GM12878 (cell line): ENCODE measurements around the gene CLSTN2. TPM values are rescaled to one million over a fixed set of nuclear protein-coding genes. Genes with fewer than 3 reads are reported as not detected.

Experiments used
- ATAC-seq: fragments of 200-7000 bp; cut with Tn5 transposase; 3 replicates; pipeline ENCODE4 v1.9.1; 2020; ENCODE audit warnings: mild to moderate bottlenecking, moderate library complexity
- BruUV-seq: library from RNA; stranded (reverse); fragments of 400-500 nt; replicated peaks from 2 replicates; lab custom pipeline; 2021; lab: Mats Ljungman, UMichigan
- CTCF ChIA-PET: fragments of 300-600 bp; sonication (Branson Sonifier 250); formaldehyde crosslinking; extraction: SDS; loops from one replicate; lab custom pipeline; 2021; ENCODE audit warnings: inconsistent platforms; lab: Yijun Ruan, JAX
- POLR2A ChIA-PET: fragments of 350-600 bp; formaldehyde crosslinking; extraction: SDS; loops from one replicate; lab custom pipeline; 2021; ENCODE audit warnings: inconsistent platforms; lab: Charles Lee
- RAD21 ChIA-PET: fragments of 300-600 bp; sonication (Branson Sonifier 250); formaldehyde crosslinking; loops from one replicate; lab custom pipeline; 2023; ENCODE audit warnings: antibody characterized with exemption; ENCODE audit not compliant: unreplicated experiment; lab: Charles Lee
- SMC1A ChIA-PET: fragments of 300-600 bp; sonication (Branson Sonifier 250); formaldehyde crosslinking; loops from one replicate; lab custom pipeline; 2023; ENCODE audit not compliant: unreplicated experiment, uncharacterized antibody; lab: Charles Lee
- DNase-seq: peaks from one replicate; pipeline ENCODE4 v3.0.0-alpha.2; 2011; ENCODE audit warnings: low read depth, low spot score
- FAIRE-seq: peaks from 3 replicates; lab custom pipeline; 2011; peaks lifted over from hg19 to GRCh38; lab: Jason Lieb, UNC
- H2AFZ ChIP-seq: 2 replicates; pipeline ENCODE4 v1.6.0; 2011; ENCODE audit warnings: low read depth, low read length, control low read depth; ENCODE audit not compliant: control insufficient read depth
- H3K27ac ChIP-seq: 2 replicates; pipeline ENCODE4 v1.5.1; 2011; ENCODE audit warnings: control low read depth; ENCODE audit not compliant: control insufficient read depth, insufficient read depth
- H3K27me3 ChIP-seq, 2 experiments: replicated peaks in 1 of 2; 2 replicates each; pipeline versions ENCODE4 v1.6.0 to v1.6.1; 2011; ENCODE audit warnings: low read length in 1 of 2; ENCODE audit not compliant: control insufficient read depth in 2 of 2, insufficient read depth in 2 of 2
- H3K36me3 ChIP-seq, 2 experiments: 2 replicates each; pipeline ENCODE4 v1.5.1; 2011; ENCODE audit warnings: low read length in 1 of 2; ENCODE audit not compliant: control insufficient read depth in 2 of 2, insufficient read depth in 2 of 2
- H3K4me1 ChIP-seq: 2 replicates; pipeline ENCODE4 v1.6.1; 2011; ENCODE audit warnings: mild to moderate bottlenecking, low read length, moderate library complexity, mixed read lengths; ENCODE audit not compliant: control insufficient read depth, insufficient read depth
- H3K4me2 ChIP-seq: 2 replicates; pipeline ENCODE4 v1.6.0; 2011; ENCODE audit warnings: control low read depth; ENCODE audit not compliant: control insufficient read depth, insufficient read depth
- H3K4me3 ChIP-seq: fragments of 200-600 bp; sonication (generic); 2 replicates; pipeline ENCODE4 v1.5.1; 2016
- H3K79me2 ChIP-seq: 2 replicates; pipeline ENCODE4 v1.6.0; 2011; ENCODE audit warnings: low read length; ENCODE audit not compliant: control insufficient read depth, insufficient read depth
- H3K9ac ChIP-seq: 2 replicates; pipeline ENCODE4 v1.8.0; 2011; ENCODE audit warnings: low read length, control low read depth, mixed read lengths; ENCODE audit not compliant: control insufficient read depth, insufficient read depth
- H3K9me3 ChIP-seq: replicated peaks from 3 replicates; pipeline ENCODE4 v1.5.1; 2011; ENCODE audit warnings: mild to moderate bottlenecking, low read length; ENCODE audit not compliant: control insufficient read depth, insufficient read depth
- H4K20me1 ChIP-seq: 2 replicates; pipeline ENCODE4 v1.6.0; 2011; ENCODE audit not compliant: control insufficient read depth, insufficient read depth
- CHD1 ChIP-seq: IDR thresholded peaks from 2 replicates; pipeline ENCODE4 v1.6.1; 2012; ENCODE audit warnings: low read depth, low read length, improper control_type of control experiment
- HDGF ChIP-seq: fragments of 450-650 bp; IDR thresholded peaks from 2 replicates; pipeline ENCODE4 v1.6.1; 2016; ENCODE audit warnings: antibody characterized with exemption
- NFYA ChIP-seq: IDR thresholded peaks from 2 replicates; pipeline ENCODE4 v1.6.1; 2011; ENCODE audit warnings: low read depth, mild to moderate bottlenecking, low read length, improper control_type of control experiment, borderline replicate concordance
- WGBS: methylation state at CpG from one replicate; pipeline ENCODE4 v1.1.6; 2016; ENCODE audit warnings: low lambda C conversion rate; ENCODE audit not compliant: insufficient replicate concordance, insufficient coverage; ENCODE audit errors: missing lambda C conversion rate; 5-methylcytosine and 5-hydroxymethylcytosine counted together
- in situ Hi-C: fragments of 300-500 bp; cut with MboI; formaldehyde crosslinking; loops from 9 replicates; pipeline ENCODE4 v1.14.3; 2018; ENCODE audit warnings: mixed read lengths
- intact Hi-C: fragments of 100-400 bp; cut with micrococcal nuclease; formaldehyde crosslinking; loops from one replicate; pipeline ENCODE4 v1.14.2; 2022; ENCODE audit not compliant: unreplicated experiment
- polyA plus RNA-seq, 11 experiments: library from polyadenylated mRNA; depleted of rRNA in 4 of 11; unstranded in 6 of 11; stranded (reverse) in 5 of 11; fragments of >200 nt; fragmentation: Nextera tagmentation in 4 of 11; fragmentation: Illumina TruSeq in 1 of 11; extraction: Ambion mirVana in 4 of 11; extraction: Trizol in 1 of 11; gene quantifications; 1 replicate in 1 of 11; 2 replicates in 10 of 11; pipeline versions ENCODE4 v1.2.1 to v1.2.3, GENCODE V29; 2011 to 2016; ENCODE audit warnings: inconsistent platforms in 2 of 11, missing spikeins in 2 of 11, low read depth in 1 of 11
- total RNA-seq, 4 experiments: library from RNA; depleted of rRNA in 3 of 4; stranded (reverse); fragments of >200 nt in 3 of 4; fragmentation: Illumina TruSeq in 1 of 4; extraction: Trizol in 1 of 4; gene quantifications; 2 replicates each; pipeline versions ENCODE4 v1.2.1 to v1.2.3, GENCODE V29; 2013 to 2021
- TF ChIP-seq, protein P1 (sequence below): fragments of 450-650 bp; IDR thresholded peaks from 2 replicates; pipeline ENCODE4 v1.6.1; 2016; ENCODE audit warnings: mild to moderate bottlenecking, moderate library complexity, borderline replicate concordance
- TF ChIP-seq, protein P2 (sequence below): fragments of 450-650 bp; IDR thresholded peaks from 2 replicates; pipeline ENCODE4 v1.6.1; 2018; ENCODE audit warnings: borderline replicate concordance, mild to moderate bottlenecking; ENCODE audit not compliant: partially characterized antibody

The CLSTN2 gene
- total and polyA plus RNA-seq, 10 of the 15 experiments (the other 5 are each of a cell fraction or from before 2014, with no cell fraction given), result under 0.01 to 0.10 (median under 0.01) TPM; not detected in 5

DNA sequence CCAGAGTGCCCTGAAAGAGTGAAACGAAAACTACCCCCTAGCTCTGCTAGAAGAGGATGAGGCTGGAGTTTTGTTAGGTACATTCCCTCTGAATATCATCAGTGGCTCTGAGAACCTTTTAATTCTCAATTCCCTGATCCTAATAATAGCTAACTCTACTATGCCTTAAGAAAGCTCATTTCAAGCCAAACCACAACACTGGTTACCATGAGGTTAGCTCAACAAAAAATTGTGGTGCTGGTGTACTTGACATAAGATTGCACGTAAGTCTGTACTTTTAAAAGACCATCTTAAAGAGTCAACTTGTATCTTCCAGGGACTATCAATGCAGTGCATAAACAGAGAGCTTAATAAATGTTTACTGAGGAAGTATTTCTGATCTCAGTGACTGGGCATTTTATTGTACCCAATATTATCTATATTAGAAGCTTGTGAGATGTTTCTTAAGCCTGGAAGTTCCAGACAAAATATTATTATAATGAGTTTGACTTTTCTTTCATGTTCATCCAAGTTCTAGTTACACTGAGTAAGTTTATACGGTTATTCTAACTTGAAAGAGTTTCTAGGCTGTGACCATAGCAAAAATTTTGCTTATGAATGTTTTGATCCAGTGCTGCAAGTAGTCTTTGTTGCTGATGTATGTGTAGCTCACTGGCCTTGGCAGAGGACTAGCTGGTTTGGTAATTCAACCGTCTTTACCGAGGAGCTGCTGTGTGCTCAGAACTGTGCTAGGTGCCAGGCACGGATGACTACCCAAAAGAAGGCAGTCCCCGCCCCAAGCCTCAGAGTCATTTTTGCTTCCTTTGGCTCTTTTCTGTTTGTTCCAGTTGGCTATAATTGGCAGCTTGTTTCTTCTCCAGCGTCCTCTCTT, 408.5 kb downstream of the CLSTN2 start:
- Histone ChIP-seq H3K4me2 (no peak overlapping the region), H3K27ac (no peak overlapping the region), H3K9ac (no peak overlapping the region), H3K79me2 (no peaks in the 10 kb centered on the region), H3K9me3 (no peaks in the 10 kb centered on the region; the same call in 2 of the 3 replicates), H3K4me1 (no peaks in the 10 kb centered on the region), H3K4me3 (no peak overlapping the region), H4K20me1 (no peaks in the 10 kb centered on the region), H3K27me3 (peaks cover 0 to 2% of the 10 kb centered on the region in 2 experiments; a peak in 2 of 4 replicates), H3K36me3 (no peaks in the 10 kb centered on the region), H2AFZ (no peak overlapping the region)
- DNase-seq (no peak), ATAC-seq (no peak), FAIRE-seq (no peak)
- ChIA-PET SMC1A (interaction anchor here (0.5 to 0.9 kb wide), 2 partner anchors 20 to 461 kb away, joined by 3 read pairs; no protein-coding TSS in a partner anchor), POLR2A (no interaction called here), RAD21 (no interaction called here), CTCF (interaction anchor here (0.6 kb wide), 1 partner anchor 67 kb away, joined by 3 read pairs; no protein-coding TSS in a partner anchor)
- in situ Hi-C loops, result no loop called here
- intact Hi-C loops, result no loop called here
- WGBS, result 40% methylated on average over 8 of the region's 8 CpGs
- TF ChIP-seq, protein P1, sequence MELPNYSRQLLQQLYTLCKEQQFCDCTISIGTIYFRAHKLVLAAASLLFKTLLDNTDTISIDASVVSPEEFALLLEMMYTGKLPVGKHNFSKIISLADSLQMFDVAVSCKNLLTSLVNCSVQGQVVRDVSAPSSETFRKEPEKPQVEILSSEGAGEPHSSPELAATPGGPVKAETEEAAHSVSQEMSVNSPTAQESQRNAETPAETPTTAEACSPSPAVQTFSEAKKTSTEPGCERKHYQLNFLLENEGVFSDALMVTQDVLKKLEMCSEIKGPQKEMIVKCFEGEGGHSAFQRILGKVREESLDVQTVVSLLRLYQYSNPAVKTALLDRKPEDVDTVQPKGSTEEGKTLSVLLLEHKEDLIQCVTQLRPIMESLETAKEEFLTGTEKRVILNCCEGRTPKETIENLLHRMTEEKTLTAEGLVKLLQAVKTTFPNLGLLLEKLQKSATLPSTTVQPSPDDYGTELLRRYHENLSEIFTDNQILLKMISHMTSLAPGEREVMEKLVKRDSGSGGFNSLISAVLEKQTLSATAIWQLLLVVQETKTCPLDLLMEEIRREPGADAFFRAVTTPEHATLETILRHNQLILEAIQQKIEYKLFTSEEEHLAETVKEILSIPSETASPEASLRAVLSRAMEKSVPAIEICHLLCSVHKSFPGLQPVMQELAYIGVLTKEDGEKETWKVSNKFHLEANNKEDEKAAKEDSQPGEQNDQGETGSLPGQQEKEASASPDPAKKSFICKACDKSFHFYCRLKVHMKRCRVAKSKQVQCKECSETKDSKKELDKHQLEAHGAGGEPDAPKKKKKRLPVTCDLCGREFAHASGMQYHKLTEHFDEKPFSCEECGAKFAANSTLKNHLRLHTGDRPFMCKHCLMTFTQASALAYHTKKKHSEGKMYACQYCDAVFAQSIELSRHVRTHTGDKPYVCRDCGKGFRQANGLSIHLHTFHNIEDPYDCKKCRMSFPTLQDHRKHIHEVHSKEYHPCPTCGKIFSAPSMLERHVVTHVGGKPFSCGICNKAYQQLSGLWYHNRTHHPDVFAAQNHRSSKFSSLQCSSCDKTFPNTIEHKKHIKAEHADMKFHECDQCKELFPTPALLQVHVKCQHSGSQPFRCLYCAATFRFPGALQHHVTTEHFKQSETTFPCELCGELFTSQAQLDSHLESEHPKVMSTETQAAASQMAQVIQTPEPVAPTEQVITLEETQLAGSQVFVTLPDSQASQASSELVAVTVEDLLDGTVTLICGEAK, result no peak
- TF ChIP-seq, protein P2, sequence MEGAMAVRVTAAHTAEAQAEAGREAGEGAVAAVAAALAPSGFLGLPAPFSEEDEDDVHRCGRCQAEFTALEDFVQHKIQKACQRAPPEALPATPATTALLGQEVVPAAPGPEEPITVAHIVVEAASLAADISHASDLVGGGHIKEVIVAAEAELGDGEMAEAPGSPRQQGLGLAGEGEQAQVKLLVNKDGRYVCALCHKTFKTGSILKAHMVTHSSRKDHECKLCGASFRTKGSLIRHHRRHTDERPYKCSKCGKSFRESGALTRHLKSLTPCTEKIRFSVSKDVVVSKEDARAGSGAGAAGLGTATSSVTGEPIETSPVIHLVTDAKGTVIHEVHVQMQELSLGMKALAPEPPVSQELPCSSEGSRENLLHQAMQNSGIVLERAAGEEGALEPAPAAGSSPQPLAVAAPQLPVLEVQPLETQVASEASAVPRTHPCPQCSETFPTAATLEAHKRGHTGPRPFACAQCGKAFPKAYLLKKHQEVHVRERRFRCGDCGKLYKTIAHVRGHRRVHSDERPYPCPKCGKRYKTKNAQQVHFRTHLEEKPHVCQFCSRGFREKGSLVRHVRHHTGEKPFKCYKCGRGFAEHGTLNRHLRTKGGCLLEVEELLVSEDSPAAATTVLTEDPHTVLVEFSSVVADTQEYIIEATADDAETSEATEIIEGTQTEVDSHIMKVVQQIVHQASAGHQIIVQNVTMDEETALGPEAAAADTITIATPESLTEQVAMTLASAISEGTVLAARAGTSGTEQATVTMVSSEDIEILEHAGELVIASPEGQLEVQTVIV, result no peak
- no peak for TF ChIP-seq NFYA
- TF ChIP-seq HDGF, result no peak
- no peak for TF ChIP-seq CHD1
- no TSS peak for BruUV-seq
